Amygdala (tissue), 56 donors: Measurements from ENCODE around the gene CDH15.

Experiments
- DNase-seq, 56 donors: peaks; one replicate each; lab custom pipeline; 2025; lab: John Stamatoyannopoulos, UW

Gene CDH15

GRCh38 chr16:89195521-89196171 is 24.1 kb downstream of the CDH15 start:
- no peak for DNase-seq

DNA sequence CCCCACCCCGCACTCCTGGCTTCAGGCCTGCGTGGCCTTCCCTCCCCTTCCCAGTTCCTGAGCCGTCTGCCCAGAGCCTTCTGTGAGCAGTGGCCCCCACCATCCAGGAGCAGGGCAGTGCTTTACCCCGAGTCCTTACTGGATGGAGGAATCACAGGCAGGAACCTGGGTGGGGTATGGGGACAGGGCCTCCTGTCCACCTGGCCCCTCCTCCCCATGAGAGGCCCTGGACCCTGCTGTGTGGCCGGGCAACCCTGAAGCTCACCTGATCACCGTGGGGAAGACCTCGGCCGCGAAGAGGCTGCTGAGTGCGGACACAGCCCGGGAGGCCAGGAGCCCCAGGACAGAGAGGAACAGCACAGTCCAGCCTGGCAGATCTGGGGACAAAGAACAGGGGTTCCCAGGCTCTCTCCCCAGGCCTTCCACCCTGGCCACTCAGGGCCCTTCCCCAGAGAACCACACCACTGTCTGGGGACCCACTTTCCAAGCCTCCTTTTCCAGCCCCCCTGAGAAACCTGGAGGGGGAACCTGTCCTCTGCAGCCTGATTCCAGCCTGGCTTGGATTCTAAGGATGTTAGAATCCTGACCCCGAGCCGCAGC is 25.6 kb downstream of the CDH15 start:
- DNase-seq: no peak

GRCh38 chr16:89197633-89198416 is 26.3 kb downstream of the CDH15 start:
- no peak for DNase-seq

GRCh38 chr16:89198417-89199240 is 27.1 kb downstream of the CDH15 start:
- no peak for DNase-seq

- no peak for DNase-seq
These were observed 27.9 kb downstream of the CDH15 start for GRCh38 chr16:89199241-89200123.

DNA sequence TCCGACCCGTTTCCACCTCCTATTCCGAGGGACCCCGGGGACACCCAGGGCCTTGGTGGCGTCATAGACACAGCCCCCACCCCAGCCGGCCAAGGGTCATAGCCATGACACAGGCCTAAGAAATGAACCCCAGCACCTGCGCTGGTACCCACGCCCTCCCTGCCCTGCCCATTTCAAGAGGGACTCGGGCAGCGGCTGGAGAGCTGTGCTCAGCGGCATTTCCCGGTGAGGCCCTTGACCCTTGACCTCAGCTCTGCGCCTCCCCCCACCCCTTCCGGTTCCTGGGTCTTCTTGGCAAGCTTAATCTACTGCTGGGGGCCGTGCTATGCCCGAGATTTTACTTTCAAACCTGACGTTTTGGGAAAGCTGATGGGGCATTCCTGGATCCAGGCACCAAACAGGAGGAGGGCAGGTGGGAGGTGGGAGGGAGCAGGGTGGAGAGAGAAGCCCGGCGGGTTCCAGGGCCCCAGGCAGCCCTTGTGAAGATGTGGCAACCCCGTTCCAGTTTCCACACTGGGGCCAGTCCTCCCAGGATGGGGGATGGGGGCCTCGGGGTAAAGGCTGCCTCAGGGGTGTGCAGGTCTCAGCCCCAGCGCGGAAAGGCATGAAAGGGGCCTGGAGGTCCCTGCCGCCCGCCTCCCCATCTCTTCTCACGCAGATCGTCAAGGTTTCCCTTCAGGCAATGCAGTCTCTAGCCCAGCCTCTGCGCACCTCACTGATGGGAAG is 28.7 kb downstream of the CDH15 start, which contains the start of gene SLC22A31:
SLC22A31 (minus strand) TSS at position 414 of the 726 bp plus-strand sequence; CDS start at position 378, 36 bp downstream.
- no peak for DNase-seq

- DNase-seq: no peak
These were observed 29.4 kb downstream of the CDH15 start for GRCh38 chr16:89200850-89201411.

DNA sequence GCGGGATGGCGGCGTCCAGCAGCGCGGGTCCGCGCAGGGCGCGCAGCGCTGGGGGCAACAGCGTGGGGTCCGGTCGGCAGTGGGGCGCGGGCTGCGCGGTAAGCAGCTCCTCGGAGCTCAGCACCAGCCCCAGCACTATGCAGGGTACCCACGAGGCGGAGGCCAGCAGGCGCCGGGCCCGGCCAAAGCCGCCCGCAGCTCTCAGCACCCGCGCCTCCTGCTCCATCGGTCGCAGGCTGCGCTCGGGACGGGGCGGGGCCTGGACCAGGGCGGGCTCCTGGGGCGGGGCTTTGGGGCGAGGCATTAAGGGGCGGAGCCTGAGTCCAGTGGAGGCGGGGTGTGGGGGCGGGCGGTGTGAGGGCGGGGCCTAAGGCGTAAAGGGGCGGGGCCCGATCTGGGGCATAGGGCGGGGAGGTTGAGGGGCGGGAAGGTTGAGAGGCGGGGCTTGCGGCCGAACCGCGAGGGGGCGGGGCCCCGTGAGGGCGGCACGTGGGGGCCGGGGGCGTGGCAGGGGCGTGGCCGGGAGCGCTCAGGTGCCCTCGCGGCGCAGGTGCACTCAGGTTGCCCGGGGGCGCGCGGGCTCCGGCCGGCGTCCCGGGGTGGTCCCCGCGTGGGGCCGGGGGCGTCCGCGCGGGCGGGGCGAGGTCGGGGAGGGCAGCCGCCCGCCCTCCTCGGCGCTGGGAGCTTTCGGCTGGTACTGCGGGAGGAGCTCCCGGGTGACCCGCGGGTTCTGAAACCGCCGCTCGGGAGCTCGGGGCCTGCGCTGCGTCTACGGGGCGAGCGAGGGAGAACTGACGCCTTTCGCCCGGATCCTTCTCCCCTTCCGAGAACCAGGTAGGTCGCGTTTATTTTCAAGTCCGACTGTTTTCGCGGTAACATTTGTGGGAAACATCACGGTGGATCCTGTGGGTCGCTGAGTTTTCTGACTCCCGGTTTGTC is 30.2 kb downstream of the CDH15 start:
- peak in 7 of 56 donors; percentile 2 to 53 (median 12) for DNase-seq

DNA sequence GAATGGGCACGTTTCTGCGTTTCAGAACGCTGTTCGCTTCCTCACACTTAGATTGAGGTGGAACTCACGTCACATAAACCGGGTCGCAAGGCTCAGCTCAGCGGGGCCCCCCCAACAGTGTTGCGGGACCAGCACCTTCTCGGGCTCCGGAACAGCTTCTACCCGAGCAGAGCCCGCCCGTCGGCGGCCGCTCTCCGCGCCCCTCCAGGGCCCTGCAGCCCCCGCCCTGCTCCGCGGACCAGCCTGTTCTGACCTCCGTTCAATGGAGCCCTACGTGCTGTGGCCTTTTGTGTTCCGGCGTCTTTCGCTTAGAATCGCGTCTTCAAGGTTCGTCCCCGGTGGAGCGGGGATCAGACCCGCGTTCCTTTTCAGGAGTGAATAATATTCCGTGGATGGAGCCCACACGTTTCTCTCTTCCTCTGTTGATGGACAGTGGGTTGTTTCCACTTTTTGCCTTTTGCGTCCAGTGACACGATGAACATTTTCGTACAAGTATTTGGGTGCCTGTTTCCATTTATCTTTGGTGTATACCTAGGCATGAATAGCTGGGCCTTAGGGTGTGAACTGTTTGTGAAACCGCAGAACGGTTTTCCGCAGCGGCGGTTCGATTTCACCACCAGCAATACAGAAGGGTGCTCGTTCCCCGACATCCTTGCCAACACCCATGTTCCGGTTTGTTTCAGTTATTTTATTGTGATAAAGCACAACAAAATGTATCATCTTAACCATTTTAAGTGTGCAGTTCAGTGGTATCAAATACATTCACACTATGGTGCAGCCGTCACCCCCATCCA is 31.1 kb downstream of the CDH15 start:
- DNase-seq: no peak

DNA sequence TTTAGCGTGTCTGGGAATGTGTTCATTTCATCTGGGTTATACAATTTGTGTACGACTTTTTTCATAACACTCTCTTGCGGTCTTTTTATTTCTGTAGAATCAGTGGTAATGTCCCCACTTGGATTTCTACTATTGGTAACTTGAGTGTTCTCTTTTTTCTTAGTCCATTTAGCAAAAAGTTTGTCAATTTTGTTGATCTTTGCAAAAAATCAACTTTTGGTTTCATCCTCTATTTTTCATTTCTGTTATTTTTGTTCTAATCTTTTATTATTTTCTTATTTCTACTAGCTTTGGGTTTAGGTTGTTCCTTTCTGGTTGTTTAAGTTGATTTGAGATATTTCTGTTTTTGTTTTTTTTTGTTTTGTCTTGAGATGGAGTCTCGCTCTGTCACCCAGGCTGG is 36.4 kb downstream of the CDH15 start:
- DNase-seq: no peak

DNA sequence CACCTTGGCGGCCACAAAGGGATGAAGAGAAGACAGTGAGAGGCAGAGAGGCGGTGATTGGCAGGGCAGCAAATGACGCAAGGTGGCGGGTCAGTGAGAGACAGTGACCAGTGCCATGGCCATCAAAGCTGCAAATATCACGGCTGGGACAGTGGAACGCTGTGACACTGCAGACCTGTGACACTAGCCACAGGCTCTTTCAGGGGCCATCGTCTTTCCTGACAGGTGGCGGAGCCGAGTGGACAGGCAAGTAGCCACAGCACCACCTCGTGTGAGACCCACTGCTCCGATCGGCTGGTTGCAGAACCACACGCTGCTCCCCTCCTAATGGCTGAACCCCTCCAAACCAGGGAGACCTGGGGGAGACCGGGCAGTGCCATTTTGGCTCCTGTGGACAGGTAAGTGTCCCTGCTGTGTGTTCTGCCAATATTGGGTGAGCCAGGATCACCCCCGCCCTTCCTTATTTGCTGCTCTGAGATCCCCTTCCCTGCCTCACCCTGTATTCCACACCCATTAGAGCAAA is 38.0 kb downstream of the CDH15 start:
- no peak for DNase-seq

GRCh38 chr16:89210165-89210903 is 38.8 kb downstream of the CDH15 start:
- DNase-seq: no peak

- no peak for DNase-seq
These were observed 39.5 kb downstream of the CDH15 start for GRCh38 chr16:89210904-89211515.

- DNase-seq: peak in 48 of 56 donors; percentile 1 to 76 (median 48)
These were observed 45.0 kb downstream of the CDH15 start for GRCh38 chr16:89216315-89217137.

DNA sequence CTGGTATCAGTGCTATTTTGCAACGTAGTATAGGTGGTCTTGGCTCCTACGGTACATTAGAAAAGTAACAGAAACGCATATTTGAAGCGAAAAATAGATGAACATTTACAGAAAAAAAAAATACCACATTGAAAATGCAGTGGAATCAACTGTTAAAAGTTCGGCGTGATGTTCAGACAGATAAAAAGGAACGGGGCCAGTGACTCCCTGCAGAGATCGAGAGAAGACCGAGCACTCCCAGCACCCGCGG is 45.5 kb downstream of the CDH15 start:
- DNase-seq: no peak
